GM18498 (cell line): ENCODE results near the gene EVX2.

Experiments
- ATAC-seq: cut with Tn5 transposase; IDR thresholded peaks from one replicate; pipeline ENCODE4 v1.9.1; 2021; ENCODE audit warnings: mild to moderate bottlenecking, moderate library complexity; ENCODE audit not compliant: unreplicated experiment

EVX2 gene

GRCh38 chr2:176107731-176108181, 24.0 kb upstream of the EVX2 start:
- no peak for ATAC-seq

- no peak for ATAC-seq
Observed at GRCh38 chr2:176106581-176107539, 23.1 kb upstream of the EVX2 start, which contains the start of gene HOXD11. Gene HOXD11 (plus strand): TSS chr2:176107280. CDS start chr2:176107356, 76 bp downstream.

- no peak for ATAC-seq
Observed at GRCh38 chr2:176105730-176106580, 22.2 kb upstream of the EVX2 start.

- ATAC-seq: no peak
Observed at GRCh38 chr2:176105078-176105729, 21.4 kb upstream of the EVX2 start.

GRCh38 chr2:176104316-176105077, 20.7 kb upstream of the EVX2 start:
- no peak for ATAC-seq

GRCh38 chr2:176103742-176104315, 20.1 kb upstream of the EVX2 start:
- ATAC-seq: no peak

- ATAC-seq: no peak
Observed at GRCh38 chr2:176103194-176103593, 19.4 kb upstream of the EVX2 start.

- ATAC-seq: no peak
Observed at GRCh38 chr2:176102309-176102866, 18.6 kb upstream of the EVX2 start.

- ATAC-seq: no peak
Observed at GRCh38 chr2:176101842-176102241, 18.1 kb upstream of the EVX2 start.

- no peak for ATAC-seq
Observed at GRCh38 chr2:176101216-176101830, 17.6 kb upstream of the EVX2 start.

GRCh38 chr2:176100547-176101140, 16.9 kb upstream of the EVX2 start:
- ATAC-seq: no peak

- ATAC-seq: no peak
Observed at GRCh38 chr2:176099728-176100546, 16.2 kb upstream of the EVX2 start, which contains the start of gene HOXD12. Gene HOXD12 (plus strand): TSS chr2:176099795. CDS start chr2:176099802, 7 bp downstream.

GRCh38 chr2:176099159-176099727, 15.5 kb upstream of the EVX2 start:
- ATAC-seq: no peak

- no peak for ATAC-seq
Observed at GRCh38 chr2:176098366-176099158, 14.8 kb upstream of the EVX2 start.

GRCh38 chr2:176097820-176098365, 14.1 kb upstream of the EVX2 start:
- no peak for ATAC-seq
